ENCODE data around the gene AKIRIN1.
"Not testable (repeated sequence)": the region's sequence is repeated elsewhere in the genome, so short reads cannot be mapped to it uniquely, and the experiment has no call there.

The AKIRIN1 gene

GRCh38 chr1:38997034-38997900, 6.2 kb downstream of the AKIRIN1 start:
- DNase-seq, result no peak

GRCh38 chr1:38997901-38998190, 6.8 kb downstream of the AKIRIN1 start:
- DNase-seq, result no peak

- DNase-seq, result no peak
Measured at GRCh38 chr1:39001516-39002421, 10.7 kb downstream of the AKIRIN1 start.

- DNase-seq, result no peak
Measured at GRCh38 chr1:39003281-39003680, 12.2 kb downstream of the AKIRIN1 start.

GRCh38 chr1:39003794-39004193, 12.7 kb downstream of the AKIRIN1 start:
- no peak for DNase-seq

GRCh38 chr1:39006287-39006686, 15.2 kb downstream of the AKIRIN1 start:
- DNase-seq, result no peak

GRCh38 chr1:39006726-39007645, 15.9 kb downstream of the AKIRIN1 start:
- no peak for DNase-seq

GRCh38 chr1:39014956-39015355, 23.9 kb downstream of the AKIRIN1 start:
- DNase-seq, result not testable (repeated sequence)

- DNase-seq, result no peak
Measured at GRCh38 chr1:39016604-39017171, 25.6 kb downstream of the AKIRIN1 start.

GRCh38 chr1:39017266-39017665, 26.2 kb downstream of the AKIRIN1 start:
- DNase-seq, result no peak

- DNase-seq, result not testable (repeated sequence)
Measured at GRCh38 chr1:39020494-39020893, 29.4 kb downstream of the AKIRIN1 start.

- DNase-seq, result no peak
Measured at GRCh38 chr1:39021426-39021825, 30.4 kb downstream of the AKIRIN1 start.

GRCh38 chr1:39023140-39023539, 32.1 kb downstream of the AKIRIN1 start:
- DNase-seq, result no peak

GRCh38 chr1:39026051-39026865, 35.2 kb downstream of the AKIRIN1 start, which contains the start of gene NDUFS5:
Gene NDUFS5, plus strand, starts transcription at chr1:39026350. Its CDS starts 2,375 bp downstream, at chr1:39028725.
- DNase-seq, result peak; percentile 73

GRCh38 chr1:39026866-39027507, 35.9 kb downstream of the AKIRIN1 start:
- DNase-seq, result no peak

GRCh38 chr1:39034114-39034654, 43.1 kb downstream of the AKIRIN1 start:
- no peak for DNase-seq

- DNase-seq, result no peak
Measured at GRCh38 chr1:39036678-39037077, 45.6 kb downstream of the AKIRIN1 start.

- DNase-seq, result no peak
Measured at GRCh38 chr1:39043513-39043912, 52.4 kb downstream of the AKIRIN1 start.

- no peak for DNase-seq
Measured at GRCh38 chr1:39044762-39045161, 53.7 kb downstream of the AKIRIN1 start.

GRCh38 chr1:39045231-39045630, 54.2 kb downstream of the AKIRIN1 start:
- no peak for DNase-seq
